Measurements from ENCODE around the gene PCDHB6.
"Not testable (repeated sequence)": the region's sequence is repeated elsewhere in the genome, so short reads cannot be mapped to it uniquely, and the experiment has no call there.

- not testable (repeated sequence) for TF ChIP-seq POLR2A, CTCF, POLR2AphosphoS5, EP300 (IDR thresholded peaks at IDR 0.05)
Observed at GRCh38 chr5:141188682-141189081, 38.8 kb downstream of the PCDHB6 start.
